ENCODE results near the gene CCL28.

CCL28 gene

GRCh38 chr5:43357067-43357466 is 55.1 kb downstream of the CCL28 start:
- no peak for DNase-seq (ENCODE audit: low read depth)

- DNase-seq (ENCODE audit: low read depth), result no peak
Observed at GRCh38 chr5:43354774-43355173, 57.4 kb downstream of the CCL28 start.

GRCh38 chr5:43353668-43354067 is 58.5 kb downstream of the CCL28 start:
- DNase-seq (ENCODE audit: low read depth), result no peak

GRCh38 chr5:43352915-43353314 is 59.3 kb downstream of the CCL28 start:
- no peak for DNase-seq (ENCODE audit: low read depth)

GRCh38 chr5:43352131-43352530 is 60.1 kb downstream of the CCL28 start:
- no peak for DNase-seq (ENCODE audit: low read depth)

- DNase-seq (ENCODE audit: low read depth), result no peak
Observed at GRCh38 chr5:43348861-43349363, 63.3 kb downstream of the CCL28 start.

GRCh38 chr5:43348207-43348606 is 64.0 kb downstream of the CCL28 start:
- no peak for DNase-seq (ENCODE audit: low read depth)

GRCh38 chr5:43338862-43339261 is 73.3 kb downstream of the CCL28 start:
- no peak for DNase-seq (ENCODE audit: low read depth)

GRCh38 chr5:43336159-43336558 is 76.0 kb downstream of the CCL28 start:
- DNase-seq (ENCODE audit: low read depth), result no peak

GRCh38 chr5:43335681-43336080 is 76.5 kb downstream of the CCL28 start:
- DNase-seq (ENCODE audit: low read depth), result no peak

GRCh38 chr5:43332401-43332800 is 79.8 kb downstream of the CCL28 start:
- DNase-seq (ENCODE audit: low read depth), result no peak

Data from stimulated activated CD8-positive, alpha-beta memory T cell treated with anti-CD3 and anti-CD28 coated beads, Interleukin-15, amount 100 ng/mL, for 24 hours (primary cell).